SU-DHL-6 (cell line): ENCODE data around the gene TAF9B.

Experiments used
- H2AFZ ChIP-seq: fragments of 200-600 bp; sonication (generic); 2 replicates; pipeline ENCODE4 v1.6.1; 2014; ENCODE audit warnings: low read depth, mild to moderate bottlenecking, moderate library complexity, mixed read lengths, antibody characterized with exemption, low read length; ENCODE audit not compliant: severe bottlenecking
- H3F3A ChIP-seq: fragments of 200-600 bp; shearing (Covaris generic); 2 replicates; pipeline ENCODE4 v1.6.0; 2016; ENCODE audit warnings: antibody characterized with exemption, mild to moderate bottlenecking; ENCODE audit not compliant: insufficient read depth
- H3K27ac ChIP-seq: fragments of 200-600 bp; sonication (generic); 2 replicates; pipeline ENCODE4 v1.5.1; 2016; ENCODE audit warnings: low read depth, mild to moderate bottlenecking, low read length, moderate library complexity, mixed read lengths
- H3K27me3 ChIP-seq: fragments of 200-600 bp; sonication (generic), shearing (Covaris generic); 2 replicates; pipeline ENCODE4 v1.6.0; 2014; ENCODE audit warnings: mild to moderate bottlenecking, low read length
- H3K36me3 ChIP-seq: fragments of 200-600 bp; sonication (generic); 2 replicates; pipeline ENCODE4 v1.6.1; 2014; ENCODE audit warnings: mild to moderate bottlenecking, low read length, mixed read lengths
- H3K4me2 ChIP-seq: fragments of 300-600, 200-600 bp; shearing (Covaris generic), sonication (generic); 2 replicates; pipeline ENCODE4 v1.6.0; 2014; ENCODE audit warnings: low read length, low read depth, mild to moderate bottlenecking; ENCODE audit not compliant: poor library complexity, severe bottlenecking
- H3K4me3 ChIP-seq: fragments of 200-600 bp; sonication (generic); 2 replicates; pipeline ENCODE4 v1.5.1; 2014; ENCODE audit warnings: antibody characterized with exemption, low read length, mild to moderate bottlenecking, mixed read lengths; ENCODE audit not compliant: insufficient read depth, poor library complexity, severe bottlenecking
- H3K79me2 ChIP-seq: fragments of 200-600 bp; sonication (generic); 2 replicates; pipeline ENCODE4 v1.6.1; 2014; ENCODE audit warnings: mild to moderate bottlenecking, low read length, moderate library complexity; ENCODE audit not compliant: insufficient read depth
- H3K9ac ChIP-seq: fragments of 200-600 bp; sonication (generic); 2 replicates; pipeline ENCODE4 v1.7.0; 2014; ENCODE audit warnings: mild to moderate bottlenecking, low read length
- H3K9me2 ChIP-seq: fragments of 200-600 bp; sonication (generic); replicated peaks from 2 replicates; pipeline ENCODE4 v1.6.1; 2014; ENCODE audit warnings: low read length; ENCODE audit not compliant: insufficient read depth
- H3K9me3 ChIP-seq: fragments of 200-600 bp; sonication (generic); 2 replicates; pipeline ENCODE4 v1.6.1; 2014; ENCODE audit warnings: low read length, mixed read lengths; ENCODE audit not compliant: insufficient read depth
- H4K20me1 ChIP-seq: fragments of 200-600 bp; sonication (generic); 2 replicates; pipeline ENCODE4 v1.6.1; 2014; ENCODE audit warnings: low read depth, mild to moderate bottlenecking, antibody characterized with exemption, low read length, moderate library complexity, mixed read lengths
- CTCF ChIP-seq: fragments of 200-600 bp; sonication (generic); IDR thresholded peaks from one replicate; pipeline ENCODE4 v1.5.1; 2017; ENCODE audit warnings: antibody characterized with exemption, mild to moderate bottlenecking, low read length, moderate library complexity; ENCODE audit not compliant: insufficient read depth, poor library complexity, severe bottlenecking
- EZH2phosphoT487 ChIP-seq: fragments of 200-600 bp; sonication (generic), shearing (Covaris generic); conservative IDR thresholded peaks from 2 replicates; pipeline ENCODE4 v1.6.1; 2018; ENCODE audit warnings: mild to moderate bottlenecking, antibody characterized with exemption, low read length, moderate library complexity, mixed read lengths

The TAF9B gene

GRCh38 chrX:78139160-78140123 lies at the start of gene TAF9B:
TAF9B (minus strand) TSS chrX:78139650; CDS start chrX:78139611, 39 bp downstream.
- Histone ChIP-seq H3F3A (no peaks in the 10 kb centered on the region; the same call in 1 of the 2 replicates), H2AFZ (peak within 1 kb of the TSS; percentile 83), H3K9ac (peak within 1 kb of the TSS; percentile 64), H3K4me3 (peak within 1 kb of the TSS; percentile 66), H3K4me2 (peak within 1 kb of the TSS; percentile 72), H3K27ac (no peak within 1 kb of the TSS), H3K79me2 (no peaks in the 10 kb centered on the region), H3K9me2 (no peaks in the 10 kb centered on the region), H3K36me3 (no peaks in the 10 kb centered on the region), H3K9me3 (no peaks in the 10 kb centered on the region), H3K27me3 (no peaks in the 10 kb centered on the region), H4K20me1 (no peaks in the 10 kb centered on the region)
- TF ChIP-seq CTCF, result no peak
- TF ChIP-seq EZH2phosphoT487, result no peak

GRCh38 chrX:78182881-78183280 lies 43.4 kb upstream of the TAF9B start:
- no peak overlapping the region for H3K27ac ChIP-seq
- no peak overlapping the region for H3K4me3 ChIP-seq
- H4K20me1 ChIP-seq, result no peaks in the 10 kb centered on the region
- H3F3A ChIP-seq, result no peaks in the 10 kb centered on the region
- H3K27me3 ChIP-seq, result no peaks in the 10 kb centered on the region
- H3K9me3 ChIP-seq, result no peaks in the 10 kb centered on the region
- H2AFZ ChIP-seq, result no peak overlapping the region
- H3K4me2 ChIP-seq, result no peak overlapping the region
- H3K36me3 ChIP-seq, result no peaks in the 10 kb centered on the region
- no peak overlapping the region for H3K9ac ChIP-seq
- H3K9me2 ChIP-seq, result no peaks in the 10 kb centered on the region
- no peaks in the 10 kb centered on the region for H3K79me2 ChIP-seq
- no peak for TF ChIP-seq CTCF
- no peak for TF ChIP-seq EZH2phosphoT487

- H3K27ac ChIP-seq, result no peak overlapping the region
- TF ChIP-seq CTCF, result no peak
- TF ChIP-seq EZH2phosphoT487, result no peak
- no peaks in the 10 kb centered on the region for H3K27me3 ChIP-seq
These were observed 41.9 kb upstream of the TAF9B start for GRCh38 chrX:78181307-78181706.

More at GRCh38 chrX:78181307-78181706, 41.9 kb upstream of the TAF9B start:
- Histone ChIP-seq H3K9me3 (no peaks in the 10 kb centered on the region), H3K9me2 (no peaks in the 10 kb centered on the region), H3K4me3 (no peak overlapping the region), H3K36me3 (no peaks in the 10 kb centered on the region), H3K79me2 (no peaks in the 10 kb centered on the region), H4K20me1 (no peaks in the 10 kb centered on the region), H3K4me2 (no peak overlapping the region), H3F3A (no peaks in the 10 kb centered on the region), H2AFZ (no peak overlapping the region), H3K9ac (no peak overlapping the region)
